GM19351 (cell line): ENCODE results near the gene HOXD12.

Experiments used
- ATAC-seq: cut with Tn5 transposase; IDR thresholded peaks from one replicate; pipeline ENCODE4 v1.9.1; 2021; ENCODE audit warnings: mild to moderate bottlenecking, moderate library complexity; ENCODE audit not compliant: unreplicated experiment

HOXD12 gene

GRCh38 chr2:176092270-176093144 lies 7.1 kb upstream of the HOXD12 start, which contains the start of gene HOXD13:
Gene HOXD13 (plus strand): TSS chr2:176092721. CDS start chr2:176092891, 170 bp downstream.
- ATAC-seq = no peak

- no peak for ATAC-seq
Observed at GRCh38 chr2:176093145-176093897, 6.3 kb upstream of the HOXD12 start.

GRCh38 chr2:176093898-176094249 lies 5.7 kb upstream of the HOXD12 start:
- ATAC-seq = no peak

GRCh38 chr2:176094349-176094748 lies 5.2 kb upstream of the HOXD12 start:
- ATAC-seq = no peak

GRCh38 chr2:176095421-176095820 lies 4.2 kb upstream of the HOXD12 start:
- no peak for ATAC-seq

- no peak for ATAC-seq
Observed at GRCh38 chr2:176096243-176096985, 3.2 kb upstream of the HOXD12 start.

GRCh38 chr2:176096986-176097819 lies 2.4 kb upstream of the HOXD12 start:
- ATAC-seq = peak; percentile 91

- no peak for ATAC-seq
Observed at GRCh38 chr2:176097820-176098365, 1.7 kb upstream of the HOXD12 start.

GRCh38 chr2:176098366-176099158 lies 1.0 kb upstream of the HOXD12 start:
- no peak for ATAC-seq

GRCh38 chr2:176099159-176099727 lies 352 bp upstream of the HOXD12 start:
- ATAC-seq = no peak

- no peak for ATAC-seq
Observed at GRCh38 chr2:176100547-176101140, 1.0 kb downstream of the HOXD12 start.

GRCh38 chr2:176101216-176101830 lies 1.7 kb downstream of the HOXD12 start:
- no peak for ATAC-seq

- no peak for ATAC-seq
Observed at GRCh38 chr2:176101842-176102241, 2.2 kb downstream of the HOXD12 start.

GRCh38 chr2:176102309-176102866 lies 2.8 kb downstream of the HOXD12 start:
- no peak for ATAC-seq

- ATAC-seq = no peak
Observed at GRCh38 chr2:176103194-176103593, 3.6 kb downstream of the HOXD12 start.

- ATAC-seq = no peak
Observed at GRCh38 chr2:176103742-176104315, 4.2 kb downstream of the HOXD12 start.

- ATAC-seq = no peak
Observed at GRCh38 chr2:176104316-176105077, 4.9 kb downstream of the HOXD12 start.
